Measurements from ENCODE around the gene CASTOR1.
A peak's percentile ranks its signal among the peaks of the same experiment; 100 is the strongest.

Gene CASTOR1

DNA sequence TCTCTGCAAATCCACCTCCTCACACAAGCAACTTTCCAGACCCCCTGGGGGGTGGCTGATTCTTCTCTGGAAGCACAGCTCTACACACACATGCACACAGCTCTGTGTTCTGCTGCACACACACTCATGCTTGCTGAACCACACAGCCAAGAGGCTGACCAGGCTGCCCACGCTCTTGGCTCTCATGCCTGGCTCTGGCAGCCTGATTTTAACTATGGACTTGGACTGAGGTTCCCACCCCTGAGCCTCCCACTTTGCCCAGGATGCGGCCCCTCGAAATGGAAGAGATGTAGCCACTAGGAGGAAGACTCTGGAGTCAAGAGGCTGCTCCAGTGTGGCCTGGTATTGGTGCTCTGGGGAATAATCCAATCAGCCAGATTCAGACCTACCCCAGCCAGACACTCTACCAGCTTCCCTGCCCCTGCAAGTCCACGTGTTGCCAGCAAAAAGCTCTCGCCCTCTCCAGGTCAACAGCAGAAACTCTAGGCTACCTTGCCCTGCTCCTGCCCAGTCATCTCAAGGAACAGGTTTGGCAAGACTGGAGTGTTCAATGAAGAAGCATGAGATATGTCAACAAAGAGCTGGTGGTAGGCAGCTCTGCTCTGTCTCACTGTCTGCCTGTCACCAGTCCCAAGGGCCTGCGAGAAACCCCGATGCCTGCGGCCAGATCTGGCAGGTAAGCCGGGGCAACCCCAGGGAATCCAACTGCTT, 8.8 kb upstream of the CASTOR1 start:
- DNase-seq (ENCODE audit: low read depth) = no peak

DNA sequence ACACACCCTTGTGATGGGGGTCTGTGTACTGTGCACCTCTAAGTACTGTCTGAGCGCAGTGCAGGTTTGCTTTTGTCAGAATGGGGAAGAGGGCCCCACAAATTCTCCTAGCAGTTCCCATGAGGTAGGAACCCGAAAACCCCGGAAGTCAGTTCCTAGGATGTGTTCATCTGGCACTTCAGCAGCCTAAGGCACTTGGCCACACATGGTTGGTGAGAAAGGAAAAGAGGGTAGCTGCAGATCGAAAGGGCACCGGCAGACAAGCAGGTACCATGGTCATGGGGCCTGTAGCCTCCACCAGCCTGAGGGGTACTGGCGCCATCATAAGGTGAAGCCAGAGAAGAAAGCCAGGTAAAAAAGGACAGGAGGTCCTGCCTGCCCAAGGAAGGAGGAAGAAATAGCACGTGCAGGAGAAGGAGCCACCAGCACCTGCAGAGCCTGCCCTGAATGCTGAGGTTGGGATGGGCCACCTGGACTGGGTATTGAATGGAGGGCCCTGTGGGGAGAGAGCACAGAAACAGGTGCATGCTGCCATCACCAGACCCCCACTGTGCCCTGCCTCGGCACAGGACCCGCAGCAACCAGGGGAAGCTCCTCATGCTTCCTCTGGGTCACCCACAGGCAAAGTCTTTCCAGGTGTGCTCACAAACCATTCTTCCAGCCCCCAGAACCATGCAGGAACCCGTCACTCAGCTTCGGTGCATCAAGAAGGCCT, 8.1 kb upstream of the CASTOR1 start:
- DNase-seq (ENCODE audit: low read depth) = no peak

DNA sequence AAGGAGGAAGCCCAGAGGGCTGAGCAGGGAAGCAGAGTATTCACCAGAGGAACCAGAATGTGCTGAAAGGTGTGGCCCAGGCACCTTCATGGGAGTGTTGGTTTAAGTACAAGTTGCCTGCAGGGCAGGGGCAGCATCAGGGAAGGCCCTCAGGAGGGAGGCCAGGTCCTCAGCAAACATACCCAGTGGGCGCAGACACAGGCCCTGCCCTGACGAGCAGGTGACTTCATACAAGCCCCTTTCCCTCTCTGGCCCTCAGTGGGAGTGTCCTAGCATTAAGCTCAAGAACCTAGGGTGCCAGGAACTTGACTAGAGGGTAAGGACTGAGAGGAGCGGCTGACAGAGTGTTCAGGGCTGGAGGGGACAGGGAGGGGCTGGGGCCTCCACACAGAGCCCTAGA, 7.5 kb upstream of the CASTOR1 start:
- no peak for DNase-seq (ENCODE audit: low read depth)

DNA sequence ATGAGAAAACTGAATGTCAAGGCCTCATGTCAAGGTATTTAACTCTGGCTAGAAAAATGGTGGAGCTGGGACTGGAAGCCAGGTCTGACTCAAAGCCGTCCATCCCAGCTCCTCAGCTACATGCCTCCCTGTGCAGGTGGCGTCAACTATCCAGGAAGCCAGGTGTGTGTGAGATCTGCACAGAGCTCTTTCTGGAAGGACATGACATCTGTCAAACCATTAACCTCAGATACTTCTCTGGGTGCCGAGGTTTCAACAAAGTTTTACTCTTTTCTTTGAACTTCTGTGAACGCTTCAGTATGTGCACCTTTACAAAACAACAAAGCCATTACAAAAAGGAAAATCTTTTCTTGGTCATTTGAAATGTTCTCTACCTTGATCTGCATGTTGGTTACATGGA, 7.0 kb upstream of the CASTOR1 start:
- no peak for DNase-seq (ENCODE audit: low read depth)

DNA sequence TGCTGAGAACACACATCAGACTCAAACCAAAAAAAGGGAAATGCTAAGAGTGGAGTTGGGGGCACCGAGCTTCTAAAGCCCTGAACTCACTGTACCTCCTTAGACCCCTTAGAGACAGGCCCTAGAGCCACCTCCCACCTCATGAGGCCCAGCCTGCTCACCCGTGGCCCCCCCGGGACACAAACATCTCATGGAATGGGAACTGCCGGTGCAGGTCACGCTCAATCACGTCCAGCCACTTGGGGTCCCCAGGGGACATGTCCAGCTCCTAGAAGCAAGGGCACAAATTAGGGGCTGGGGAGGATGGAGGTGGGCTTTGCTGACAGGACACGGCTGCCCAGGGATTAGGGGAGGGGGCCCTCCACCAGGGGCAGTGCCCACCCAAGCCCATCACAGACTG, 6.3 kb upstream of the CASTOR1 start:
- DNase-seq (ENCODE audit: low read depth) = no peak

DNA sequence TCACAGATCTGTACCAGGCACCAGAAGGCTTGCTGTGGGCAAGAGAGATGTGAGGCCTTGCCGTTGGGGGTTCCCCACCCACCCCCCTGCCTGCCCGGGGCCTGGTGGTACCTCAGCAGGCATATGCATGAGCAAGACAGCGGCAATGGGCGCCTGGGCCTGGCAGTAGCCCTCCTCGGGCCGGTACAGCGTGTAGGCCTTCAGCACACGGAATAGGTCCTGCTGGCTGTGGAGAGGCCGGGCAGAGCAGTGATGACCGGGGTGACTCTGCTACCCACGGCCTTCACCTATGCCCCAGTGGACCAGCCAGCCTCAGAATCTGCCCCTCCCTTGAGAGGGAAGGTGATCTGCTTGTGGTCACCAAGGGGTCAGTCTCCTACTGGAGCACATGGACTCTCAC, 5.5 kb upstream of the CASTOR1 start:
- DNase-seq (ENCODE audit: low read depth) = no peak

DNA sequence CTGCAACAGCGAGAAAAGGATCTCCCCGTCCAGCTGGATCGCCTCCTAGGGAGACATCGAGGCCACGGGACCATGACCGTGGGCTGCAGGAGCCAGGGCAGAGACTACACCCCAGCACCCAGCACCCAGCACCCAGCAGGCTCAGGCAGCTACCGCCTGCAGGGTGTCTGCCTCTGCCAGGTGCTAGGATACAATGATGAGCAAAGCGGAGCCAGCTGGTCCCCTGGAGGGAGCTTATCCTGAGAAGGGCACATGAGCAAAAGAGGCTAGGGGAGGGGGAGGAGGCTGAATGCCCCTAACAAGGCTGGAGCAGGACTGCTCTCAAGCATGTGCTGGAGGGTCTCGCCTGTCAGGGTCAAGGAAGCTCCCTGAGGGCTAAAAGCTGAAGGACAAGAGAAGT, 4.8 kb upstream of the CASTOR1 start:
- DNase-seq (ENCODE audit: low read depth) = no peak

DNA sequence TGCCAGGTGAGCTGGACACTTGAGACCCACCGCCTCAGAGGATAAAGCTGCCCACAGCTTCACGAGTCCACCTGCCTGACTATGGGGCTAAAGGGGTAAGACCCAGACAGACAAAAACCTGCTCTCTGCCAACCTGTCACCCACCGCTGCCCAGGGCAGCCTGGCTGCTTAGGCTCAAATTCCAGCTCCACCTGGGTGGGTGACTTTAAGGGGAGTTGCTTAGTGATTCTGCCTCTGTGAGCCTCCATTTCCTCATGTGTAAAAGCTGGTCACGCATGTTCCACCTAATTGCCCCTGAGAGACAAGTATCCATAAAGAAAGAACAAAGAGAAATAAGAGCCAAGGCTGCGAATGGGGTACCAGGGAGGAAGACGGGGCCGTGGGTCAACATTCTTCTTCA, 3.7 kb upstream of the CASTOR1 start:
- no peak for DNase-seq (ENCODE audit: low read depth)

DNA sequence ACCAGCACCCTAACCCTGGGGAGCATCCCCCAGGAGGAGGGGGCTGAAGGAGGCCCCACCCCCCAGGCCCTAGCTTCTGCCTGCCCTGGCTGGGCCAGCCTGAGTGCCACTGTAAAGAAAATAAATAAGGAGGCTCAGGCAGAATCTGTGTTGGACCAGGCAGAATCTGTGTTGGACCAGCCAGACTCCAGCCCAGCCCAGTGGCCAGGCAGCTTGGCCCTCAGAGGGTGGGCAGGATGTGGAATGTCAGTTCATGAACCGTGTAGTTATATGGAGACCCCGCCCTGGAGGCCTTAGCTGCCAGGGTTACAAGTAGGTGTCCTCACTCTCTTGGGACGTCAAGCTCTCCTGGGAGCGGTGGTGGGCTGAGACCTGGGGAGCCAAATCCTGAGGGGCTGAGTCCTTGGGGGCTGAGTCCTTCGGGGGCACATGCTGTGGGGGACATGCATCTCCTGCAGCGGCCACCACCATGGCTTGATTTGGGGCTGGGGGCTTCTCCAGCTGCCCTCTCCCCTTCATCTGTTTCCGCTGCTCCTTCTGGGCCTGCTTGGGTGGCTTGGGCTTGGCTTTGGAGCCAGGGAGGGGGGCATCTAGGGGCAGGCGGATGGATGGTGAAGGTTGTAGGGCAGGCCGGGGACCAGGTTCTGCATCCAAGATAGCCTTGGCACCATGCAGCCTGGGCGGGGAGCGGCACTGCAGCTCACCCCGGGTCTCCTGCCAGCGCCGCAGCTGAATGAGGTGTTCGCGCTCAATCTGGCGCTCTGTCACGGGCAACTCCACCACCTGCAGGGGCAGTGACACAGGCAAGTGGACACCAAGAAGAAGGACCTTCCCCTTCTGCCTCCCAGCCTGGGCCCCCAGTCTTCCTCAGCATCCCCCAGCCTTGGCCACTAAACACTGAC, 3.0 kb upstream of the CASTOR1 start:
- no peak for DNase-seq (ENCODE audit: low read depth)

DNA sequence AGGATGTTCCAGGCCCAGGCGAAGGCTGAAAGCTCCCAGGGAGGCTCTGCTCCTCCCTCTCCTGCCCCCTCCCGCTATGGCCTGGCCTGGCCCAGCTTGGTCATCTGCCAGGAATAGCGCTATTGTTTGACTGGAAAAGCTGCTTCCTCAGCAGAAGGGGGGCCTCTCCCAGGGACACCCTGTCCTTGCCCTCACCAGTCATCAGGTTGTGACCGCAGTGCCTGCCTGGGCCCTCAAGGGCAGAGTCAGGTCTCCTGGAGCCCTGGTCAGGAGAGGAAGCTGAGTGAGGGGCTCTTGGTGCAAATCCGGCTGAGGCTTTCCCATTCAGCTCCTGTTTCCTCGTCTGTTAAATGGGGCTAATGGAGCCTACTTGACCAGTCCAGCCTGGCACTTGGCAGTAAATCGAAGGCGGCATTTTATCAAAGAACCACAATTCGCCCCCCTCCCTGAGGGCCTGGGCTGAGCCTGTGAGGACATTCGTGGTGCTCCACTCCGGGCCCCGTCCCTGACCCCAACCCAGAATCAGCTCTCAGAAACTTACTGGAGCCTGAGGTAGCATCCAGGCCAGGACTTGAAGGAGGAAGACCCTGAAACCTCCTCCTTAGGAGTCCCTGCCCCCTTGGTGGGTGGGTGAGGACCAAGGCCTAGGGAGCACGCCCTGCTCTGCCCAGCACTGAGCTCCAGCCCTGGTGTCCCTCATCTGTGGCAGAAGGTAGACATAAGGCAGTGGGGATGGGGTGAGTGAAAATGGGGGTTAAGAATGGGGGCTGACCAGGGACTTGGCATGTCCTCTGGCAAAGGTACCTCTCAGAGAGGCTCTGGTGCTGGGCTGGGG, 2.0 kb upstream of the CASTOR1 start:
- DNase-seq (ENCODE audit: low read depth) = peak; percentile 58

DNA sequence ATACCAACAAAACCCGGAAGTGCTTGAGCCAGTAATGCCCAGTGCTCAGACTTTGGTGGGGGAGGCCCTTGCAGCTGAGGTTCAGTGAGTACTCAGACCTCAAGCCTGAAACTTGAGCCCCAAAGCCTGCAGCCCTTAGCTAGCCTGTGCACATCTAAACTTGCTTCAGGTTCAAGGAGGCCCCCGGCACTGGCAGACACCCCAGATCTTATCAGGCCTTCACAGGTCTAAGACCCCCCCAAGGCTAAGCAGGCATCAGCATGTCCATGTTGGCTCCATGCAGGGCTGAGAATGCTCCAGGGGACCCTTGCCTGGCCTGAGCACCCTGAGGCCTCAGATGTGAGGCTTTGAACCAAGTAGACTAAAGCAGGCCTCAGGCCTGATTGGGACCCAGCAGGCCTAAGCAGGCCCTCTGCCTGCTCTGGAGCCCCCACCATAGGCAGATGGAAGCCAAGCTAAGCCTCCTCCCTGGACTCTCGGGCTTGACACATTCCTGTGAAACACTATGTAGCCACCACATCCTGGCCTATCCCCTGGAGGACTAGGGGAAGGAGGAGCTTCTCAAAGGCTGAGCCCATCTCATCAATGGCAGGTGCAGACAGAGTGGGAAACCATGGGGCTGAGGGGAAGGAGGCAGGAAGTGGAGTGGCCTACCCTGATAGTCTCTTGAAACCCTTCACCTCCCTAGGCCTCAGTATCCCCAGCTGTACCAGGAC, 1.2 kb upstream of the CASTOR1 start:
- DNase-seq (ENCODE audit: low read depth) = peak; percentile 63

DNA sequence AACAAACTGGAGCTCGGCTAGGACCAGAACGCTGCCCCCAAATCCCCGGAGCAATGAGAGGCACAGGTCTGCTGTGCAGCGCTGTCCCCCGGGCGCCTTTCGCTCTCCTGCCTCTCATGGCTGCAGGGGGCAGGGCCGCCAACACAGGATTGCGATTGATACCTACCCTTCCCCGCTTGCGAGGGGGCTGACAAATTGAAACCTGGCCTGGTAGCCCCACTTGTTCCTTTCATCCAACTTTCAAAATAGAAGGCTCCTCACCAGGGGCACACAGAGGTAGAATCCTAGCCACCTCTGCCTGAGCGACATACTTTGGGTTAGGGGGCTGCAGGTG, 642 bp upstream of the CASTOR1 start:
- no peak for DNase-seq (ENCODE audit: low read depth)

DNA sequence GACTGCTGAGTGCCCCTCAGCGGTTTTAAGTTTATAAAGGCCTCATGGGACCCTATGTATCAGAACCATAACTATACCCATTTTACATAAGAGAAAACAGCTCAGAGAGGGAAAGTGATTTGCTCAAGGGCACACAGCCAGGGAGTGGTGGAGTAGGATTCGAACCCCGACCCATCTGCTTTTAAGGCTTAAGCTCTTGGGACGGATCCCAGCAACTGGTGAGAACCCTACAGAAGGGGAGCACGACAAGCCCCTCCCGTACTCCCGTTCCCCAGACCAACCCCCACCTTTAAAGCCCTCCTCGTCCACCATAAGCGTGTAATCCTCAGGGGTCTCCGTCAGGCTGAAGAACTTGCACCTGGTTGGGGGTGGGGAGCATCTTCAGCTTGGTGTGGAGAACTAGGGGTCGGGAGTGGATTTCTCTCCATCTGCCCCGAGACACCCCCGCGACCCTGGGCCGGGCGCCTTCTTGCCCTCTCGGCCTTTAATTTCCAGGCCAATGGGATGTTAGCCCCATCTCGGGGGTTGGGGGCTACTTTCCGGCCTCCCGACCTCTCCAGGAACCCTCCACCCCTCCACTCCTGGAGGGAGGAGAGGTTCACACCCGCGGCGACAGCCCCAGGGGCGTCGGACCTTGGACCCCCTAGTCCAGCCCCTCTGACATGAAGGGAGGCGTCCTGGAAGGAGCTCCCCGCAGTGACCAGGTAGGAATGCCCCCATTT, 725 bp downstream of the CASTOR1 start:
- no peak for DNase-seq (ENCODE audit: low read depth)

DNA sequence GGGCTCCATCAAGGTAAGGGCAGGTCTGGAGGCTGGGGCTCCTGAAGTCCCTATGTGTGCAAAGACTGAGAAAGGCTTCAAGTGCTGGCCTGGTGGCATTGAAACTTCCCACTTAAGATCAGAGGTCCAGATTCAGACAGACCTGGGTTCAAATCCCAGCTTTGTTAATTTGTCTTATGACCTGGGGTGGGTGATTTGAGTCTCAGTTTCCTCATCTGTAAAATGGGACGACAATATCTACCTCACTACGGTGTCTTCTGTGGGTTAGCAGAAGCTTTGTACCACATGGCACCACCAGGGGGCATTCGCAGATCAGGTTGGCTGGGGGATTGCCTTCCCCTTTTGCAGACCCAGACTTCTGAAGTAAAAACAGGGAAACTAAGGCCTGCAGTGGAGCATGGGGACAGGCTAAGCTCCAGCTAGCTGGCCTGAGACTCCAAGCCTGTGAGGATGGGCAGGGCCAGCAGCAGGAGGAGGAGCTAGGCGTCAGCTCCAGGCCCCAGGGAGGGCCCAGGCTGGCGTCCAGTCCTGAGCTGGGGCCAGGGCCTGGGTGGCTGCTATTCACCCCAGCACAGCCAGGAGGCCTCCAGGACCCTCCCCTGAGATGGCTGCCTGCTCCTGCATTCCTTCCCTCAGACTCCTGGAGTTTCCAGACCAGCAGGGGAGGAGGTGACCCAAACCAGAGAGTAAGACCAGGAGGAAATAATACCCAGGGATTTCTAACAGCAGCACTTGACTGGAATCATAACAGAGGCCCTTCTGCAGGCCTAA, 1.5 kb downstream of the CASTOR1 start:
- DNase-seq (ENCODE audit: low read depth) = peak; percentile 85

DNA sequence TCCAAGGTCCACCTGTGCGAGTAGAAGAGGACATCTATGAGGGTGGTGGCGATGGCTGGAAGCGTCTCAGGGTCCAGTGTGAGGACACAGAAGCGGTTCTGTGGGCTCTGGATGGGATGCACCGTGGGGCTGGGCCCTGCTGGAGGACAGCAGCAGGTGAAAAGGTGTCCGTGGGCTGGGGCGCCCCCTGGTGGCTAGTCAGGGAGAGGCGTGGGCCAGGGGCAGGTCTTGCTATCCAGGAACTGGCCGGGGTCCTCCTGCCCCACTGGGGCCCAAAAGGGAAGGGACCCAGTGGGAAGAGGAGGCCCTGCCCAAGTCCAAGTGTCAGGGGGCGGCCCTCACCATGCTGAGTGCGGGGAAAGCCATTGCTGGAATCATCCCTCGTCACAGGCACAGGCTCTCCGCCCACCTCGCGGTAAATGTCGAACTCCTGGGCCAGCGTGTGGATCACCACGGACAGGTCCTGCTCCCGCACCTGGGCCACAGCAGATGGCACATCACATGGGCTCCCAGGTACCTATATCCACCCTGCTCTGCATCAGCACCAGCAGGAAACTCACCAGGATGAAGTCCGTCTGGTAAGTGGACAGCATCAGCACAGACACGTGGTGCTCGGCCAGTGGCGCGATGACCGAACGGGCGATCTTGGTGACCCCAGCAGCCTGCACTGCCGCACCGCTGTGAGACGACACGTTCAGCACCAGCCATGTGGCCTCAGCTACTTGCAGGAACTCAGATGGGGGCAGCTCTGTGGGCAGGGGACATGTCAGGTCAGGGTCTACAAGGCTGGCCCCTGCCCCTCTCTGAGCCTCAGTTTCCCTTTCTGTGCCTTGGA, 2.3 kb downstream of the CASTOR1 start:
- DNase-seq (ENCODE audit: low read depth) = peak; percentile 42

DNA sequence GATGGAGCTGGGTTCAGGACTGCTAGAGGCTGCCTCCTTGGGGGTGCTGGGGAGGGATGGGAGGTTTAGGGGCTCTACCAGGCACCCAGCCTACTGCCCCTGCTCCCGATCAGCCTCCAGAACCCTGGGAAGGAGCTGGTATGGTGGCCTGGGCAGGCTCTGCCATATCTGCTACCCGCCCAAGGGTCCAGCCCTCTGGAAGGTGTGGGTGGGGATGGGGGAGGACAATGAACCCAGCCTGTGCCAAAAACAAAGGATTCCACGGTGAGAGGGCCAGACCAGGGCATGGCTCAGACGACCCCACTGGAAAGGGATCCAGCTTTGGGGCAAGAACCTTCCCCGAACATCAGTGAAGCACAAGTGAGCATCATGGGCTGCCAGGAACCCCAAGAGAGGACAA, 3.0 kb downstream of the CASTOR1 start:
- DNase-seq (ENCODE audit: low read depth) = no peak

DNA sequence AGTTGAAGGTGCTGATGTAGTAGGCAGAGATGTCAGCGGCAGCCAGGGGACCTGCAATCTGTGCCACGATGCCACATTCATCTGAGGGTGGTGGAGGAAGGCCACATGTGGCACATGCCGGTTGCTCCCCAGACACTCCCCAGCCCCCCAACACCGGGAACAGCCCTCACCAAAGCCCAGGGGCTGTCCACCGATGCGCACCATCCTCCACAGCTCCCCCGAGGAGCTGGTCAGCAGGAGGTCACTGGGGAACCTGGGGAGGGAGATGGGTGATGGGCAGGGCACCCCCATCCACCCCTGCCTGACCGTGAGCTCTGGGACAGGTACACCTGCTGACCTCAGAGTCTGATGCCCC, 3.5 kb downstream of the CASTOR1 start:
- DNase-seq (ENCODE audit: low read depth) = no peak

DNA sequence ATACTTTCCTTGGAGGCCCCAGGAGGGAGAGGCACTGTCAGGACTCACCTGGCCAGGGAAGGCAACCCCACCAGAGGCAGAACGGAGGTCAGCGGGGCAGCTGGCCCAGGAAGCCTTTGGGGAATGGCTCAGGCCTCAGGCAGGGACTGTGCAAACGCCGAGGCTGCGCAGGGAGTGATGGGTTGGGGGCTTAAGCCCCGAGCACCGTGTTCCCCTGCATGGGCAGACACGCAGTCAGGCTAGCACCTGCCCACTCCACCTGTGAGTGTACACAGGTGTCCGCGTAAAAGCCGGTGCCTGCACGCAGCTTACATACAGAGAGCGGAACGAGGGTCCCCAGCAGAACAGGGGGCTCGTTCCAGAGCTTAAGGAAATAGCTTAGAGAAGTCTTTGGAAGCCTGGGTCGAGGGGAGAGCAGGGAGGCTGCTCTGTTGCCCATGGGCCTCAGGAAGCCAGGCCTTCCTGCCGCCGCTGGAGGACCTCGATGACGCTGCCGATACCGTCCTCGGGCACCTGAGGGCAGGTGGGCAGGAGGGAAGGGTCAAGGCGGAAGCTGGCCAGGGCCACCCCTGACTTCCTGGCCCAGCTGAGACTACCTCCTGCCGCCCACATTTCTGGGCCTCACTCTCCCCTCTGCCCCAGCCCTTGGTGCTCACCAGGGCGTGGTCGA, 4.0 kb downstream of the CASTOR1 start:
- no peak for DNase-seq (ENCODE audit: low read depth)

DNA sequence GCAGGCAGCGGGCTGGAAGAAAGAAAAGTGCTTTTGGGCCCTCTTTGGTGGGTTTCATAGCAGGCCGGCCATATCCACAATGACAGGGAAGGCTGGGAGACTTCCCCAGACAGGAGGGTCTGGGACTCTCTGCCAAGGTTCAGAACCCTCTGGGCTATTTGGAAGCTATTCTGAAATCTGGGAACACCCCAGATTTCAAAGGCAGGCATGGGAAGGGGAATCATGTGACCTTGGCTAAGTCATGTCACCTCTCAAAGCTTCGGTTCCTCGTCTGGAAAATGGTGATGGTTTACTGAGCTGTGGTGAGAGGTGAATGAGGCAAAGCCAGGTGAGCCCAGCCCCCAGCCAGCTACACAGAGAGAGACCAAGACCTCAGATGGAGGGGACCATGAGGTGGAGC, 4.6 kb downstream of the CASTOR1 start:
- no peak for DNase-seq (ENCODE audit: low read depth)
